Right renal pelvis (tissue), 4 donors: ENCODE results near the gene BMP6. TPM values are rescaled to one million over a fixed set of nuclear protein-coding genes. Genes with fewer than 3 reads are reported as not detected.
A peak's percentile ranks its signal among the peaks of the same experiment; 100 is the strongest.

Experiments used
- DNase-seq, 4 donors: peaks; one replicate each; pipeline ENCODE4 v3.0.0-alpha.2; 2013; ENCODE audit warnings: low read depth in 4 of 4, low spot score in 3 of 4, missing footprints in 1 of 4
- polyA plus RNA-seq, 4 donors: library from polyadenylated mRNA; unstranded; fragments of 120-200 nt; gene quantifications; one replicate each; pipeline ENCODE4 v1.2.1, GENCODE V29; 2013; ENCODE audit not compliant: insufficient read length in 4 of 4

The BMP6 gene
- polyA plus RNA-seq, 4 donors = 7.4 to 8.7 (median 7.6) TPM

- no peak for DNase-seq
These were observed 173.4 kb downstream of the BMP6 start for GRCh38 chr6:7899101-7899888.

- no peak for DNase-seq
These were observed 174.0 kb downstream of the BMP6 start for GRCh38 chr6:7899889-7900213.

- DNase-seq = no peak
These were observed 174.7 kb downstream of the BMP6 start for GRCh38 chr6:7900621-7901020.

- DNase-seq = no peak
These were observed 175.2 kb downstream of the BMP6 start for GRCh38 chr6:7901056-7901455.

GRCh38 chr6:7901780-7902179 lies 175.9 kb downstream of the BMP6 start:
- no peak for DNase-seq

- no peak for DNase-seq
These were observed 176.3 kb downstream of the BMP6 start for GRCh38 chr6:7902221-7902620.

- no peak for DNase-seq
These were observed 177.0 kb downstream of the BMP6 start for GRCh38 chr6:7902867-7903266.

GRCh38 chr6:7903673-7904072 lies 177.8 kb downstream of the BMP6 start:
- no peak for DNase-seq

- no peak for DNase-seq
These were observed 178.9 kb downstream of the BMP6 start for GRCh38 chr6:7904654-7905319.

- DNase-seq = no peak
These were observed 179.5 kb downstream of the BMP6 start for GRCh38 chr6:7905416-7905815.

GRCh38 chr6:7906741-7907140 lies 180.8 kb downstream of the BMP6 start:
- DNase-seq = no peak

- no peak for DNase-seq
These were observed 181.3 kb downstream of the BMP6 start for GRCh38 chr6:7907159-7907558.

GRCh38 chr6:7909323-7910276 lies 183.7 kb downstream of the BMP6 start:
- DNase-seq = no peak

- no peak for DNase-seq
These were observed 184.4 kb downstream of the BMP6 start for GRCh38 chr6:7910298-7910653.

GRCh38 chr6:7910654-7911344 lies 184.9 kb downstream of the BMP6 start, which contains the start of gene TXNDC5:
TXNDC5 (minus strand) TSS chr6:7910788; CDS start chr6:7910776, 12 bp downstream.
- peak; percentile 44 to 65 (median 58) for DNase-seq

GRCh38 chr6:7911345-7911725 lies 185.4 kb downstream of the BMP6 start:
- DNase-seq = no peak

GRCh38 chr6:7912024-7912423 lies 186.1 kb downstream of the BMP6 start:
- DNase-seq = no peak

- no peak for DNase-seq
These were observed 187.0 kb downstream of the BMP6 start for GRCh38 chr6:7912736-7913517.

- no peak for DNase-seq
These were observed 188.4 kb downstream of the BMP6 start for GRCh38 chr6:7914311-7914710.
